K562 (cell line): Measurements from ENCODE around the gene BDKRB2. TPM values are rescaled to one million over a fixed set of nuclear protein-coding genes. Genes with fewer than 3 reads are reported as not detected.

Experiments
- KHSRP ChIP-seq: fragments of 450-650 bp; IDR thresholded peaks from 2 replicates; pipeline ENCODE4 v1.6.1; 2017
- SP2 ChIP-seq: IDR thresholded peaks from 2 replicates; pipeline ENCODE4 v1.6.1; 2011; ENCODE audit warnings: mild to moderate bottlenecking, low read depth, low read length, moderate library complexity; ENCODE audit not compliant: poor library complexity, severe bottlenecking; ENCODE audit errors: extremely low read depth
- YBX1 ChIP-seq: fragments of 450-650 bp; IDR thresholded peaks from 2 replicates; pipeline ENCODE4 v1.7.1; 2016; ENCODE audit warnings: mild to moderate bottlenecking
- ZBTB17 ChIP-seq: fragments of 450-650 bp; formaldehyde crosslinking; IDR thresholded peaks from 2 replicates; pipeline ENCODE4 v1.4.0; 2020; ENCODE audit warnings: mild to moderate bottlenecking
- ZBTB5 ChIP-seq: fragments of 450-650 bp; IDR thresholded peaks from 2 replicates; pipeline ENCODE4 v1.6.1; 2017; ENCODE audit warnings: antibody characterized with exemption
- ZNF398 ChIP-seq: fragments of 250-450 bp; sonication (Bioruptor Pico); IDR thresholded peaks from 2 replicates; pipeline ENCODE4 v1.8.0; 2021; ENCODE audit warnings: moderate library complexity, mild to moderate bottlenecking, inconsistent platforms
- ZNF609 ChIP-seq: sonication (generic); formaldehyde crosslinking; IDR thresholded peaks from 2 replicates; pipeline ENCODE4 v1.8.1; 2023; ENCODE audit warnings: missing genetic modification reagents, mild to moderate bottlenecking, borderline replicate concordance
- ZNF668 ChIP-seq: fragments of 250-450 bp; sonication (Bioruptor Pico); IDR thresholded peaks from 2 replicates; pipeline ENCODE4 v1.8.0; 2022; ENCODE audit warnings: mild to moderate bottlenecking, inconsistent platforms
- polyA plus RNA-seq, 8 experiments: library from polyadenylated mRNA; depleted of rRNA in 4 of 8; stranded (reverse) in 5 of 8; unstranded in 3 of 8; fragments of >200 nt; fragmentation: Nextera tagmentation in 2 of 8; fragmentation: Illumina TruSeq in 1 of 8; extraction: Ambion mirVana in 2 of 8; extraction: Trizol in 1 of 8; gene quantifications; 2 replicates each; pipeline versions ENCODE4 v1.2.1 to v1.2.3, GENCODE V29; 2011 to 2014; ENCODE audit warnings: inconsistent platforms in 1 of 8, missing spikeins in 1 of 8
- total RNA-seq, 7 experiments: library from RNA; depleted of rRNA in 6 of 7; stranded (reverse); fragments of >200 nt in 6 of 7; fragmentation: Illumina TruSeq in 2 of 7; extraction: Trizol in 2 of 7; gene quantifications; 2 replicates each; pipeline versions ENCODE4 v1.2.1 to v1.2.3, GENCODE V29; 2011 to 2021; ENCODE audit warnings: low replicate concordance in 1 of 7
- TF ChIP-seq, protein P1 (sequence below): fragments of 250-450 bp; sonication (Bioruptor Pico); IDR thresholded peaks from 2 replicates; pipeline ENCODE4 v1.4.0; 2020; ENCODE audit warnings: mild to moderate bottlenecking, moderate library complexity, borderline replicate concordance

BDKRB2 gene
- total and polyA plus RNA-seq, 9 of the 15 experiments (the other 6 are each of a cell fraction or from before 2014, with no cell fraction given) = 0.02 TPM; not detected in 8

DNA sequence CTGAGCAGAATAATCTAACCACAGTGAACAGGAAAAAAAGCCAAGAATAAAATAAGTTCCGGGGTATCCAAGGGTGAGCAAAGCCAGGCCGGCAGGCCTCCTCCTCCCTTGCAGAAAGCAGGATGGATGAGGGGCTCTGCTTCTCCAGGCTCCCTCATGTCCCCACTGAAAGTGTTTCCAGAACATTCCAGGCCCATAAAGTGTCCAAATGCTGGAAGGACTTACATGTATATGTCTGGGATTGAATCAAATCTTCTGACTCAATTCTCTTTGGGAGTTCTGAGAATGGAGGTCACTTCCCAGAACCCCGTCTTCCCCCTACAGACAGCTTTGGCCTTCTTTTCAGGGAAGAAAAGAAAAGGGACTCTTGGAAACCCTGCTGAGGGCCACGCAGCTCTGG lies 26.4 kb downstream of the BDKRB2 start (continued):
- TF ChIP-seq, protein P1, sequence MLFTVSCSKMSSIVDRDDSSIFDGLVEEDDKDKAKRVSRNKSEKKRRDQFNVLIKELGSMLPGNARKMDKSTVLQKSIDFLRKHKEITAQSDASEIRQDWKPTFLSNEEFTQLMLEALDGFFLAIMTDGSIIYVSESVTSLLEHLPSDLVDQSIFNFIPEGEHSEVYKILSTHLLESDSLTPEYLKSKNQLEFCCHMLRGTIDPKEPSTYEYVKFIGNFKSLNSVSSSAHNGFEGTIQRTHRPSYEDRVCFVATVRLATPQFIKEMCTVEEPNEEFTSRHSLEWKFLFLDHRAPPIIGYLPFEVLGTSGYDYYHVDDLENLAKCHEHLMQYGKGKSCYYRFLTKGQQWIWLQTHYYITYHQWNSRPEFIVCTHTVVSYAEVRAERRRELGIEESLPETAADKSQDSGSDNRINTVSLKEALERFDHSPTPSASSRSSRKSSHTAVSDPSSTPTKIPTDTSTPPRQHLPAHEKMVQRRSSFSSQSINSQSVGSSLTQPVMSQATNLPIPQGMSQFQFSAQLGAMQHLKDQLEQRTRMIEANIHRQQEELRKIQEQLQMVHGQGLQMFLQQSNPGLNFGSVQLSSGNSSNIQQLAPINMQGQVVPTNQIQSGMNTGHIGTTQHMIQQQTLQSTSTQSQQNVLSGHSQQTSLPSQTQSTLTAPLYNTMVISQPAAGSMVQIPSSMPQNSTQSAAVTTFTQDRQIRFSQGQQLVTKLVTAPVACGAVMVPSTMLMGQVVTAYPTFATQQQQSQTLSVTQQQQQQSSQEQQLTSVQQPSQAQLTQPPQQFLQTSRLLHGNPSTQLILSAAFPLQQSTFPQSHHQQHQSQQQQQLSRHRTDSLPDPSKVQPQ (CRISPR knock-in tag) = no peak
- TF ChIP-seq ZBTB5 = no peak
- TF ChIP-seq SP2 = no peak
- no peak for TF ChIP-seq KHSRP
- TF ChIP-seq YBX1 = no peak
- no peak for TF ChIP-seq ZBTB17 (CRISPR knock-in tag)
- TF ChIP-seq ZNF668 = no peak
- TF ChIP-seq ZNF609 (CRISPR knock-in tag) = no peak
- TF ChIP-seq ZNF398 (CRISPR knock-in tag) = no peak
